HepG2 (cell line): ENCODE results near the gene ACSL1. TPM values are rescaled to one million over a fixed set of nuclear protein-coding genes. Genes with fewer than 3 reads are reported as not detected.

Experiments used
- ATAC-seq: fragments of 200-7000 bp; cut with Tn5 transposase; 3 replicates; pipeline ENCODE4 v1.9.1; 2020; ENCODE audit warnings: mild to moderate bottlenecking, moderate library complexity
- BruUV-seq: library from RNA; stranded (reverse); fragments of 400-500 nt; replicated peaks from 2 replicates; lab custom pipeline; 2021; lab: Mats Ljungman, UMichigan
- CTCF ChIA-PET: fragments of 300-600 bp; formaldehyde crosslinking; extraction: SDS; loops from one replicate; lab custom pipeline; 2021; ENCODE audit warnings: low total read pairs, inconsistent platforms, low intra/inter-chr PET ratio; lab: Yijun Ruan, JAX
- POLR2A ChIA-PET: fragments of 350-600 bp; sonication (Branson Sonifier 250); formaldehyde crosslinking; loops from one replicate; lab custom pipeline; 2020; ENCODE audit warnings: antibody characterized with exemption, inconsistent platforms; lab: Yijun Ruan, JAX
- DNase-seq: peaks from one replicate; pipeline ENCODE4 v3.0.0-alpha.2; 2015; ENCODE audit warnings: low spot score
- FAIRE-seq: peaks from 3 replicates; lab custom pipeline; 2011; peaks lifted over from hg19 to GRCh38; lab: Jason Lieb, UNC
- H2AFZ ChIP-seq: one replicate; pipeline ENCODE4 v1.6.1; 2011; ENCODE audit warnings: low read length, inconsistent platforms
- H3K27ac ChIP-seq: fragments of 300-600 bp; 3 replicates; pipeline ENCODE4 v1.8.0; 2011; ENCODE audit warnings: mixed run types, mild to moderate bottlenecking, mixed read lengths, low read length, inconsistent platforms; ENCODE audit not compliant: insufficient read depth; ENCODE audit errors: extremely low read length
- H3K27me3 ChIP-seq, 2 experiments: fragments of 200-600 bp in 1 of 2; 2 replicates in 1 of 2; 3 replicates in 1 of 2; pipeline versions ENCODE4 v1.6.0 to v1.8.0; 2011; ENCODE audit warnings: low read length in 2 of 2, mild to moderate bottlenecking in 2 of 2, moderate library complexity in 2 of 2, inconsistent platforms in 1 of 2; ENCODE audit not compliant: insufficient read depth in 2 of 2, control insufficient read depth in 1 of 2
- H3K36me3 ChIP-seq, 2 experiments: fragments of 200-600 bp in 1 of 2; replicated peaks in 1 of 2; 2 replicates in 1 of 2; 3 replicates in 1 of 2; pipeline versions ENCODE4 v1.5.1 to v1.8.0; 2011; ENCODE audit warnings: low read length in 2 of 2, inconsistent platforms in 1 of 2; ENCODE audit not compliant: insufficient read depth in 2 of 2, control insufficient read depth in 1 of 2
- H3K4me1 ChIP-seq: 2 replicates; pipeline ENCODE4 v1.5.1; 2012; ENCODE audit warnings: low read length, inconsistent platforms; ENCODE audit not compliant: insufficient read depth
- H3K4me2 ChIP-seq: 2 replicates; pipeline ENCODE4 v1.6.0; 2011; ENCODE audit warnings: low read depth, low read length, inconsistent platforms
- H3K4me3 ChIP-seq, 3 experiments: fragments of 200-600 bp in 1 of 3; sonication (generic), shearing (Covaris generic) in 1 of 3; replicated peaks in 1 of 3; 2 replicates each; pipeline ENCODE4 v1.5.1; 2011 to 2016; ENCODE audit warnings: low read length in 3 of 3, inconsistent platforms in 2 of 3, low read depth in 2 of 3, mild to moderate bottlenecking in 2 of 3, control low read depth in 1 of 3, mixed read lengths in 1 of 3; ENCODE audit not compliant: insufficient read depth in 1 of 3
- H3K79me2 ChIP-seq: one replicate; pipeline ENCODE4 v1.6.1; 2011; ENCODE audit warnings: low read length, inconsistent platforms; ENCODE audit not compliant: insufficient read depth
- H3K9ac ChIP-seq: 2 replicates; pipeline ENCODE4 v1.6.0; 2011; ENCODE audit warnings: mild to moderate bottlenecking, low read depth, low read length, inconsistent platforms; ENCODE audit not compliant: insufficient read depth
- H3K9me3 ChIP-seq: 2 replicates; pipeline ENCODE4 v1.5.1; 2012; ENCODE audit warnings: mild to moderate bottlenecking, low read length
- H4K20me1 ChIP-seq: 2 replicates; pipeline ENCODE4 v1.6.0; 2011; ENCODE audit warnings: inconsistent platforms, mild to moderate bottlenecking, low read length, moderate library complexity; ENCODE audit not compliant: insufficient read depth
- HHEX ChIP-seq: IDR thresholded peaks from 2 replicates; pipeline ENCODE4 v1.6.1; 2016; ENCODE audit warnings: control low read depth
- HNRNPUL1 ChIP-seq: fragments of 200-400 bp; formaldehyde crosslinking; IDR thresholded peaks from 2 replicates; pipeline ENCODE4 v1.6.1; 2017; ENCODE audit warnings: low read depth, mild to moderate bottlenecking, low read length, moderate library complexity
- SATB2 ChIP-seq: sonication (generic); formaldehyde crosslinking; IDR thresholded peaks from 2 replicates; pipeline ENCODE4 v1.5.0; 2020; ENCODE audit warnings: missing genetic modification reagents
- XRCC5 ChIP-seq: fragments of 200-400 bp; formaldehyde crosslinking; optimal IDR thresholded peaks from 2 replicates; pipeline ENCODE3; 2017; ENCODE audit warnings: mild to moderate bottlenecking, low read length
- ZBED4 ChIP-seq: sonication (generic); formaldehyde crosslinking; IDR thresholded peaks from 2 replicates; pipeline ENCODE4 v1.4.0; 2020; ENCODE audit warnings: missing genetic modification reagents, borderline replicate concordance
- ZBTB38 ChIP-seq: sonication (generic); formaldehyde crosslinking; IDR thresholded peaks from 2 replicates; pipeline ENCODE4 v1.5.1; 2020; ENCODE audit warnings: mild to moderate bottlenecking, missing genetic modification reagents
- WGBS: methylation state at CpG from one replicate; pipeline ENCODE4 v1.1.6; 2017; ENCODE audit warnings: low lambda C conversion rate; 5-methylcytosine and 5-hydroxymethylcytosine counted together
- in situ Hi-C: cut with HindIII; loops from 2 replicates; pipeline ENCODE4 v1.10.0; 2017; ENCODE audit warnings: low pct_unique_long_range_greater_than_20kb; ENCODE audit not compliant: extremely low pct_ligation_motif_present
- intact Hi-C: fragments of 100-400 bp; cut with micrococcal nuclease; formaldehyde crosslinking; loops from one replicate; pipeline ENCODE4 v1.10.0; 2022; ENCODE audit not compliant: unreplicated experiment
- polyA plus RNA-seq, 8 experiments: library from polyadenylated mRNA; depleted of rRNA in 3 of 8; stranded (reverse) in 7 of 8; unstranded in 1 of 8; fragments of >200 nt; fragmentation: Illumina TruSeq in 4 of 8; extraction: Trizol in 4 of 8; gene quantifications; 2 replicates each; pipeline versions ENCODE4 v1.2.1 to v1.2.3, GENCODE V29; 2011 to 2016; ENCODE audit warnings: low read depth in 4 of 8, missing spikeins in 1 of 8, mixed read lengths in 1 of 8; ENCODE audit not compliant: insufficient read depth in 1 of 8
- total RNA-seq, 5 experiments: library from RNA; depleted of rRNA; stranded (reverse); fragments of >200 nt; fragmentation: Illumina TruSeq; extraction: Trizol; gene quantifications; 2 replicates each; pipeline ENCODE4 v1.2.3, GENCODE V29; 2016; ENCODE audit warnings: low read depth in 1 of 5

Gene ACSL1
- total and polyA plus RNA-seq, 2 of the 13 experiments (the other 11 are each of a cell fraction or from before 2014, with no cell fraction given): 10.0 to 29.8 TPM

- H3K4me2 ChIP-seq: no peak overlapping the region
- H3K27me3 ChIP-seq: no peaks in the 10 kb centered on the region
- POLR2A ChIA-PET: interaction anchor here (2.3 kb wide), 1 partner anchor 14 kb away, joined by 6 read pairs; no protein-coding TSS in a partner anchor
- no peaks in the 10 kb centered on the region for H3K9me3 ChIP-seq
- H2AFZ ChIP-seq: no peak overlapping the region
- H3K9ac ChIP-seq: no peak overlapping the region
- in situ Hi-C loops: no loop called here
- H4K20me1 ChIP-seq: no peaks in the 10 kb centered on the region
- no peak overlapping the region for H3K27ac ChIP-seq
- 93% methylated on average over 1 of the region's 1 CpG for WGBS
- peaks cover 0 to 1% of the 10 kb centered on the region in 2 experiments; a peak in 1 of 5 replicates for H3K36me3 ChIP-seq
- no peak for ATAC-seq
- H3K79me2 ChIP-seq: peaks cover 10% of the 10 kb centered on the region
- no peak for TF ChIP-seq XRCC5
- TF ChIP-seq HNRNPUL1: no peak
- no peak for TF ChIP-seq SATB2 (CRISPR knock-in tag)
- TF ChIP-seq ZBTB38 (CRISPR knock-in tag): no peak
- TF ChIP-seq ZBED4 (CRISPR knock-in tag): no peak
- TF ChIP-seq HHEX: no peak
- BruUV-seq: no TSS peak
- no peak for FAIRE-seq
- CTCF ChIA-PET: no interaction called here
- H3K4me1 ChIP-seq: peaks cover 61% of the 10 kb centered on the region
- intact Hi-C loops: loop anchor here (10.0 kb wide), 1 partner anchor 178 kb away; no protein-coding TSS in a partner anchor
- no peak for DNase-seq
- H3K4me3 ChIP-seq: no peak overlapping the region
These were observed 19.1 kb downstream of the ACSL1 start for GRCh38 chr4:184806711-184807110.
